Panc1 (cell line): ENCODE measurements around the gene COA7.

Experiments used
- POLR2AphosphoS5 ChIP-seq: IDR thresholded peaks from 2 replicates; pipeline ENCODE4 v1.6.1; 2012; ENCODE audit warnings: mild to moderate bottlenecking, low read depth, low read length, moderate library complexity
- TF ChIP-seq, protein P1 (sequence below): fragments of 450-650 bp; IDR thresholded peaks from 2 replicates; pipeline ENCODE4 v1.5.1; 2017; ENCODE audit warnings: mild to moderate bottlenecking
- TF ChIP-seq, protein P2 (sequence below), 2 experiments: IDR thresholded peaks; 2 replicates each; pipeline ENCODE4 v1.6.1; 2011 to 2012; ENCODE audit warnings: low read depth in 2 of 2, control low read depth in 1 of 2, low read length in 1 of 2, mild to moderate bottlenecking in 1 of 2, moderate library complexity in 1 of 2; ENCODE audit not compliant: insufficient read depth in 1 of 2

DNA sequence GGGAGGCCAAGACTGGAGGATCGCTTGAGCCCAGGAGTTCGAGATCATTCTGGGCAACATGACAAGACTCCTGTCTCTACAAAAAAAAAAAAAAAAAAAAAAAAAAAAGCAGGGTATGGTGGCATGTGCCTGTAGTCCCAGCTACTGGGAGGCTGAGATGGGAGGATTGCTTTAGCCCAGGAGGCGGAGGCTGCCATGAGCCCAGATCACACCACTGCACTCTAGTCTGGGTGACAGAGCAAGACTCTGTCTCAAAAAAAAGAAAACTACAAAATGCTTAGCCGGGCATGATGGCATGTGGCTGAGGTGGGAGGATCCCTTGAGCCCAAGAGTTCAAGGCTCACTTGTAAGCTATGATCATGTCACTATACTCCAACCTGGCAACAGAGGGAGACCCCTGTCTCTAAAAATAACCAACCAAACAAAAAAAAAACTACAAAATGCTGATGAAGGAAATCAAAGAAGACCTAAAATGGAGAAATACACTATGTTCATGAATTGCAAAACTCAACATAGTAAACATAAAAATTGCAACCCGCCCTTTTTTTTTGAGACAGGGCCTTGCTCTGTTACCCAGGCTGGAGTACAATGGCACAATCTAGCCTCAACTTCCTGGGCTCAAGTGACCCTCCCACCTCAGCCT is 44.8 kb downstream of the COA7 start:
- TF ChIP-seq, protein P1, sequence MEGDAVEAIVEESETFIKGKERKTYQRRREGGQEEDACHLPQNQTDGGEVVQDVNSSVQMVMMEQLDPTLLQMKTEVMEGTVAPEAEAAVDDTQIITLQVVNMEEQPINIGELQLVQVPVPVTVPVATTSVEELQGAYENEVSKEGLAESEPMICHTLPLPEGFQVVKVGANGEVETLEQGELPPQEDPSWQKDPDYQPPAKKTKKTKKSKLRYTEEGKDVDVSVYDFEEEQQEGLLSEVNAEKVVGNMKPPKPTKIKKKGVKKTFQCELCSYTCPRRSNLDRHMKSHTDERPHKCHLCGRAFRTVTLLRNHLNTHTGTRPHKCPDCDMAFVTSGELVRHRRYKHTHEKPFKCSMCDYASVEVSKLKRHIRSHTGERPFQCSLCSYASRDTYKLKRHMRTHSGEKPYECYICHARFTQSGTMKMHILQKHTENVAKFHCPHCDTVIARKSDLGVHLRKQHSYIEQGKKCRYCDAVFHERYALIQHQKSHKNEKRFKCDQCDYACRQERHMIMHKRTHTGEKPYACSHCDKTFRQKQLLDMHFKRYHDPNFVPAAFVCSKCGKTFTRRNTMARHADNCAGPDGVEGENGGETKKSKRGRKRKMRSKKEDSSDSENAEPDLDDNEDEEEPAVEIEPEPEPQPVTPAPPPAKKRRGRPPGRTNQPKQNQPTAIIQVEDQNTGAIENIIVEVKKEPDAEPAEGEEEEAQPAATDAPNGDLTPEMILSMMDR, result no peak
- no peak for TF ChIP-seq POLR2AphosphoS5
- TF ChIP-seq, protein P2, sequence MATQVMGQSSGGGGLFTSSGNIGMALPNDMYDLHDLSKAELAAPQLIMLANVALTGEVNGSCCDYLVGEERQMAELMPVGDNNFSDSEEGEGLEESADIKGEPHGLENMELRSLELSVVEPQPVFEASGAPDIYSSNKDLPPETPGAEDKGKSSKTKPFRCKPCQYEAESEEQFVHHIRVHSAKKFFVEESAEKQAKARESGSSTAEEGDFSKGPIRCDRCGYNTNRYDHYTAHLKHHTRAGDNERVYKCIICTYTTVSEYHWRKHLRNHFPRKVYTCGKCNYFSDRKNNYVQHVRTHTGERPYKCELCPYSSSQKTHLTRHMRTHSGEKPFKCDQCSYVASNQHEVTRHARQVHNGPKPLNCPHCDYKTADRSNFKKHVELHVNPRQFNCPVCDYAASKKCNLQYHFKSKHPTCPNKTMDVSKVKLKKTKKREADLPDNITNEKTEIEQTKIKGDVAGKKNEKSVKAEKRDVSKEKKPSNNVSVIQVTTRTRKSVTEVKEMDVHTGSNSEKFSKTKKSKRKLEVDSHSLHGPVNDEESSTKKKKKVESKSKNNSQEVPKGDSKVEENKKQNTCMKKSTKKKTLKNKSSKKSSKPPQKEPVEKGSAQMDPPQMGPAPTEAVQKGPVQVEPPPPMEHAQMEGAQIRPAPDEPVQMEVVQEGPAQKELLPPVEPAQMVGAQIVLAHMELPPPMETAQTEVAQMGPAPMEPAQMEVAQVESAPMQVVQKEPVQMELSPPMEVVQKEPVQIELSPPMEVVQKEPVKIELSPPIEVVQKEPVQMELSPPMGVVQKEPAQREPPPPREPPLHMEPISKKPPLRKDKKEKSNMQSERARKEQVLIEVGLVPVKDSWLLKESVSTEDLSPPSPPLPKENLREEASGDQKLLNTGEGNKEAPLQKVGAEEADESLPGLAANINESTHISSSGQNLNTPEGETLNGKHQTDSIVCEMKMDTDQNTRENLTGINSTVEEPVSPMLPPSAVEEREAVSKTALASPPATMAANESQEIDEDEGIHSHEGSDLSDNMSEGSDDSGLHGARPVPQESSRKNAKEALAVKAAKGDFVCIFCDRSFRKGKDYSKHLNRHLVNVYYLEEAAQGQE (IDR thresholded peaks at IDR 0.05; ENCODE audit: insufficient read depth in 1 of 2, low read depth in 2 of 2, low read length in 1 of 2), result no peak
